Measurements from ENCODE around the gene SCD. TPM values are rescaled to one million over a fixed set of nuclear protein-coding genes. Genes with fewer than 3 reads are reported as not detected.

SCD gene
- total and polyA plus RNA-seq, 4 donors, result 43.4 to 1,255 (median 234) TPM

- no peak overlapping the region for H3K27ac ChIP-seq (ENCODE audit: low read depth in 1 of 2, low read length in 2 of 2)
- no peak for TF ChIP-seq TAF1 (conservative IDR thresholded peaks at IDR 0.05)
- TF ChIP-seq GABPA (IDR thresholded peaks at IDR 0.05 in 1 of 2, conservative IDR thresholded peaks at IDR 0.05 in 1 of 2), result no peak
- H3K27me3 ChIP-seq (ENCODE audit: control insufficient read depth in 4 of 4, insufficient read depth in 4 of 4, low read length in 3 of 4), result no peaks in the 10 kb centered on the region
- no peak overlapping the region for H3K9ac ChIP-seq (ENCODE audit: low read depth in 1 of 2, low read length in 2 of 2)
- no peaks in the 10 kb centered on the region for H3K36me3 ChIP-seq (ENCODE audit: control insufficient read depth in 4 of 4, insufficient read depth in 3 of 4, low read depth in 1 of 4, low read length in 3 of 4)
- no peak for DNase-seq (ENCODE audit: low spot score)
- H3K4me1 ChIP-seq (ENCODE audit: control insufficient read depth in 4 of 4, insufficient read depth in 4 of 4, low read length in 3 of 4), result peaks cover 9 to 38% (median 21%) of the 10 kb centered on the region in 4 donors
- H3K4me3 ChIP-seq (ENCODE audit: low read depth in 1 of 3, low read length in 3 of 3), result no peak overlapping the region
- WGBS, result 65% methylated on average over 5 of the region's 5 CpGs
- H3K9me3 ChIP-seq (ENCODE audit: control insufficient read depth in 4 of 4, low read length in 3 of 4), result no peaks in the 10 kb centered on the region
These were observed 7.8 kb upstream of the SCD start for GRCh38 chr10:100339236-100339635.

- Histone ChIP-seq H3K4me3 (ENCODE audit: low read depth in 1 of 3, low read length in 3 of 3) (no peak overlapping the region), H3K27ac (ENCODE audit: low read depth in 1 of 2, low read length in 2 of 2) (peak overlapping the region; percentile 94 to 97), H3K36me3 (ENCODE audit: control insufficient read depth in 4 of 4, insufficient read depth in 3 of 4, low read depth in 1 of 4, low read length in 3 of 4) (no peaks in the 10 kb centered on the region), H3K9me3 (ENCODE audit: control insufficient read depth in 4 of 4, low read length in 3 of 4) (no peaks in the 10 kb centered on the region), H3K27me3 (ENCODE audit: control insufficient read depth in 4 of 4, insufficient read depth in 4 of 4, low read length in 3 of 4) (no peaks in the 10 kb centered on the region), H3K4me1 (ENCODE audit: control insufficient read depth in 4 of 4, insufficient read depth in 4 of 4, low read length in 3 of 4) (peaks cover 13 to 49% (median 27%) of the 10 kb centered on the region in 4 donors), H3K9ac (ENCODE audit: low read depth in 1 of 2, low read length in 2 of 2) (peak overlapping the region; percentile 35 to 78)
- TF ChIP-seq HNF4G (IDR thresholded peaks at IDR 0.05) (peak; percentile 69), JUND (IDR thresholded peaks at IDR 0.05) (peak; percentile 92 to 95), FOXA1 (IDR thresholded peaks at IDR 0.05) (peak; percentile 75), ZBTB33 (IDR thresholded peaks at IDR 0.05) (peak; percentile 67), RAD21 (IDR thresholded peaks at IDR 0.05) (peak; percentile 43 to 77), ATF3 (IDR thresholded peaks at IDR 0.05) (peak; percentile 83), SP1 (IDR thresholded peaks at IDR 0.05) (peak; percentile 99), NR2F2 (IDR thresholded peaks at IDR 0.05) (peak; percentile 57), EGR1 (IDR thresholded peaks at IDR 0.05; ENCODE audit: low read depth in 2 of 2) (no peak), YY1 (IDR thresholded peaks at IDR 0.05) (peak; percentile 85), MAX (IDR thresholded peaks at IDR 0.05) (peak; percentile 91), HNF4A (conservative IDR thresholded peaks at IDR 0.05) (peak; percentile 90 to 92), REST (IDR thresholded peaks at IDR 0.05) (peak; percentile 78), GABPA (IDR thresholded peaks at IDR 0.05 in 1 of 2, conservative IDR thresholded peaks at IDR 0.05 in 1 of 2) (peak in 1 of 2 donors; percentile 44), CTCF (IDR thresholded peaks at IDR 0.05; ENCODE audit: low read depth, low read length, missing input control) (no peak), TAF1 (conservative IDR thresholded peaks at IDR 0.05) (peak; percentile 28), FOXA2 (IDR thresholded peaks at IDR 0.05) (peak; percentile 49), RXRA (IDR thresholded peaks at IDR 0.05) (peak; percentile 98)
- 28% methylated on average over 12 of the region's 12 CpGs for WGBS
- DNase-seq (ENCODE audit: low spot score), result no peak
These were observed 5.8 kb upstream of the SCD start for GRCh38 chr10:100340948-100341847.
